DMS153 treated with DMSO at 0.1 percent for 48 hours (cell line): ENCODE measurements around the gene IRF3.
A peak's percentile ranks its signal among the peaks of the same experiment; 100 is the strongest.

ENCODE experiments used
- DNase-seq: peaks from one replicate; lab custom pipeline; 2025; ENCODE audit not compliant: unreplicated experiment; lab: John Stamatoyannopoulos, UW

The IRF3 gene

DNA sequence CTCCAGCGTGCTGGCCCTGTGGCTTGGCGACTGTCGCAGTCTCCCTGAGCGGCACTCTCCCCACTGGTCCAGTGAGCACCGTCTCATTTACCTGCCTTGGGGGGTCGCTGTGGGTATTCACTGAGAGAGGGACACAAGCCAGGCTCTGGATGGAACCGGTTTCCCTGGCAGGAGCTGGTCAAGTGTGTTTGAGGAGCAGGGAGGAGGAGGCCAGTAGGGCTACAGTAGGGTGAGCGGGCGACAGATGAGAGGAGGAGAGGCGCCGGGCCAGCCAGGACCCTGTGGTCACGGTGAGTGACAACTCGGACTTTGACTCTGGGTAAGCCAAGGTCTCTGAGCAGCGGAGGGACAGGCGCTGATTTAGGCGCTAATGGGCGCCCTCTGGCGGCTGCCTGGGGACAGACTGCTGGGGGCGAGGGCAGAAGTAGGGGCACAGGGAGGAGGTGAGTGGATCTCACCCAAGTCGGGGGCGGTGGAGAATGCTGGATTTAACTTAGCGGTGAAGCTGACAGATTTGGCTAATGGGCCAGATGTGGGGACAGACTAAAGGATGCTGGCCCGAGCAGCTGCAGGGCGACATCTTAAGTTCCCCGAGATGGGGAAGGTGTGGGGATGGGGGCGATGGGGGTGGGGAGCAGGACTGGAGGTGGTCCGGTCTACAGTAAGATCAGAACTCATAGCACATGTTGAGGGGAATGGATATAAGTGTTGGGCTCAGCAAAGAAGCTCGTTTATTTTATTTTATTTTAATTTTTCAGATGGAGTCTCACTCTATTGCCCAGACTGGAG lies 6.7 kb upstream of the IRF3 start:
- peak; percentile 67 for DNase-seq

DNA sequence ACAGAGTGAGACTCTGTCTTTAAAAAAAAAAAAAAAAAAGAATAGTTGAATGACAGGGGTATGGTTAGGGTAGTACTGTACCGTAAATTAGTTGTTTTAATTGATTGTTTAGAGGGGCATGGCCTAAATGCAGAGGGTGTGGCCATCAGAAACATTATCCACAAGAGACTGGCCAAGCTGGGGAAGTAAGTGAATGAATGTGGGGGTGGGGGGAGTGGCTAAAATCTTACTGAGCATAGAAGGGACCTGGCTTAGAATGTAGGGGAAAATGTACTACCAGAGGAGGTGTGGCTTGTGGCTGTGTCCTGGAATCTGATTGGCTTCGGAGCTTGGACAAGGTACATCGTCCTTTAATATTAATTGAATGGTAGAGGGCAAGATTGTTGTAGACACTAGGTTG lies 3.9 kb upstream of the IRF3 start:
- DNase-seq, result no peak

DNA sequence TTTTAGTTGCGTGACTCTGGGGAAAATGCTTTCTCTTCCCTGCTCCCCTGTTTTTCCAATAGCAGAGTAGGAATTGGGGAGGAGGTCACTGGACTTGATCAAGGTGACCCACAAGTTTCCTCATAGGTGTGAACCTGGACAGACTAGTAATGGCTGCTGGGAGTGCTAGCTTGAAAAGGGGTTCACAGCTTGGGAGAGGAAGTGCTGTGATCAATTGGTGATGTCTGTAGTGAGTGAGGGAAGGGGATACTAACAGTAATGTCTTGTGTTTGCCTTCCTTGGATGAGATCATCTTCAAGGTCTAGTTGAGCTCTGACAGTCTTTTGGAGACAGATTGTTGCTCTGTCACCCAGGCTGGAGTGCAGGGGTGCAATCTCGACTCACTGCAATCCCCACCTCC lies 1.8 kb upstream of the IRF3 start:
- DNase-seq, result no peak

DNA sequence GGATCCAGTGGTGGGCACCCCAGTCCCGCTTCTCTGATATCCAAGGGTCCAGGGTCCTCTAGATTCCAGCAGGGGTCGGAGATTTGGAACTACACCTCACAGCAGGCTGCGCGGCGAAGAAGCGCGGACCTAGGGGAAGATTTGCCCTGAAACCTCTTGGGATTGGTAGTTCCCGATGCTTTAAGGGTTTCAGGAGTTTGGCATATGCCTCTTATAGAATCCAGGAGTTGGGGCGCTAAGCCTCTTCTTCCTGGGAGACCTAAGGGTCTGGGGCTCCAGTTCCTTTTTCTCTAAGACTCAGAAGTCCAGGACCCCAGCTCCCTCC lies 425 bp upstream of the IRF3 start:
- DNase-seq, result no peak

DNA sequence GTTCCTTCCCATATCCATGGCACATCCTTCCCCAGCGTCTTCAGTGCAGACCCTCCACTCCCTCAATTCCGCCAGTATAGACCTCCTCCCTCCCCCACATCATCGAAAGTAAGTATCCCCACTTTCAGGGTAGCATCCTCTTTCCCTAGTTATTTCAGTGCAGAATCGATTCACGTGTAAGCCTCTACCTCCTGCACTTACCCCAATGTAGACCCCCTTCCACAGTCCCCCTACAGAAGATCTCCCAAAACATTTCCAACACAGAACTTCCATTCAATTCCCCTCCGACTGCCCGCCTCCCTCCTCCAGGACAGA lies 664 bp downstream of the IRF3 start:
- no peak for DNase-seq

DNA sequence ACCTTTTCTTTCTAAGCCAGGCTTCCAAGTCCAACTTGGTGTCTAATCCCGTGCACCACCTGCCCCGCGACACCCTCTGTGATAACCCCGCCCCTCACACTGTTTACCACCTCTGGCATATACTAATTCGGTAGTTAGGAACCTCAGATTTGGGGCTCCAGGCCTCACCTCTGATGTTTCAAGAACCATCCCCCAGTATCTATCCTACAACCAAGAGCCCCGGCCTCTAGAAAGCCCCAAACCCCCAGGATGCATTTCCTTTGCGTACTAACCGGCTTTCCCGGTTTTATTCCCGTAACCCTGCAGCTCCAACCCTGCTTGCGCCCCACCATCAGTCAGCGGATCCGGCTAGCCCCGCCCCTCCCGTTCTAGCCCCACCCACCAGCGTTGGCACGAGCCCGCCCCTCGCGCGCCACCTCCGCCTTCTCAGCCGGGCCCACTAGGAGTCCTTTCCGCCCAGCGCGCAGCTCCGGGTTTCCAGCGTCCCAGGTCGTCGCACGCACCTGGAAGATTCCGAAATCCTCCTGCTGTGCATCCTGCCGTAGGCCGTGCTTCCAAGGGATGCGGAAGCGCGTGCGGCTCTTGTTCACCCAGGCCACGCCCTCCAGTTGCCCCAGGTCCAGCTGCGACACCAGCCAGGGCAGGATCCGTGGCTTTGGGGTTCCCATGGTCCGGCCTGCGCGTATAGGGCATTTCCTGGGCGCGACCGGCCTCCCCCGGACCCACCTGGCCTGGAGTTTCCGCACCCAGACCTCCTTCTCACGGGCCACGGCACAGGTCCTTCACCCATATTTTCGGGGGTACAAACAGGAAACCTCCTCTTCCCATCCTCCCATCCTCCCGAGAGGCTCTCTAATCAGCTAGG lies 1.3 kb downstream of the IRF3 start:
- peak; percentile 75 for DNase-seq

DNA sequence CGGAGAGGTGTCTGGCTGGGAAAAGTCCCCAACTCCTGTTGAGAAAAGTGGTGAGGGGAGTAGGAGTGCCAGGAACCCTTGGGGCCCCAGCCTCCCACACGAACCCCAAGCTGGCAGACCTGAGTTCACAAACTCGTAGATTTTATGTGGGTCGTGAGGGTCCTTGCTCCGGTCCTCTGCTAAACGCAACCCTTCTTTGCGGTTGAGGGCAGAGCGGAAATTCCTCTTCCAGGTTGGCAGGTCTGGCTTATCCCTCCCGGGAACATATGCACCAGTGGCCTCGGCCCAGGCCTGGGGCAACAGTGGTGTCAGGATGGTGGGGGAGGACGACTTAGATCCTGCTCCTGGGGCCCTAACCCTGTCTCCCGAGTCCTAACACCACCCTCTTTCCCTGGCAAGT lies 2.4 kb downstream of the IRF3 start:
- no peak for DNase-seq

DNA sequence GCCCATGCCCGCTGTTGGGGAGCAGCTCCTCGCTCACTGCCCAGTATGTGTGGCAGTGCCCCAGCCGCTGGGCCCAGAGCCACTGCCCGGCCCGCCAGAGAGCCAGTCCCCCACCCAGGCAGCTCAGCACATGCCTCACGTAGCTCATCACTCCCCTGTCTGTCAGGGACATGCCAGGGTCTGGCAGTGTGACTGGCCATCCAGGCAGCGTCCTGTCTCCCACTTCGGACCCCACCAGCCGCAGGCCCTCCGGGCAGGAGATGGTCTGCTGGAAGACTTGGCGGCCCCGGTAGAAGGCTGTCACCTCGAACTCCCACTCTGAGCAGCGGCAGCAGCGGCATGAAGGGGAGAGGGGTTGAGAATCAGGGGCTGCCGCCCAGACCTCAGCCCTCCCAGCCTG lies 3.6 kb downstream of the IRF3 start:
- DNase-seq, result no peak

DNA sequence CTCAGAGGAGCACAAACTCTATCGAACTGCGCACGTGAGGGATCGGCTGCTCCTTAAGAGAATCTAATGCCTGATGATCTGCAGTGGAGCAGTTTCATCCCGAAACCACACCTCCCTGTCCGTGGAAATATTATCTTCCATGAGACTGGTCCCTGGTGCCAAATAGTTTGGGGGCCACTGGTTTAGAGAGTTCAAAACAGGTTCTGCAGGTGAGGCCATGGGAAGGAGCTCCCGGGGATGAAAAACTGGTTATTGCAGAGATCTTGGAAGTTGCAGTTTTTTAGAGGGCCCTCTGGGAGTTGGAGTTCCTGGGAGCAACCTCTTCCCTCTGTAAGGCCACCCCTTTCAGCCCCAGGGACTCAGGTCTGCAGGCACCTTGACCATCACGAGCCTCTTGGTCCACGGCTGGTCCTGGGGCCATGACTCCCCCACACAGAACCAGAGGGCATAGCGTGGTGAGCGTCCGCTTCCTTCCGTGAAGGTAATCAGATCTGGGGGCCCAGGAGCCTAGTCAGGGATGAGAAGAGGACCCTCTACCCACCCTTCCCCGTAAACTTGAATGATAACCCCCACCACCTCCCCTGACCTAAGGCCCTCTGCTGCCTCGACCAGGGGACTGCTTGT lies 5.2 kb downstream of the IRF3 start:
- DNase-seq, result no peak

DNA sequence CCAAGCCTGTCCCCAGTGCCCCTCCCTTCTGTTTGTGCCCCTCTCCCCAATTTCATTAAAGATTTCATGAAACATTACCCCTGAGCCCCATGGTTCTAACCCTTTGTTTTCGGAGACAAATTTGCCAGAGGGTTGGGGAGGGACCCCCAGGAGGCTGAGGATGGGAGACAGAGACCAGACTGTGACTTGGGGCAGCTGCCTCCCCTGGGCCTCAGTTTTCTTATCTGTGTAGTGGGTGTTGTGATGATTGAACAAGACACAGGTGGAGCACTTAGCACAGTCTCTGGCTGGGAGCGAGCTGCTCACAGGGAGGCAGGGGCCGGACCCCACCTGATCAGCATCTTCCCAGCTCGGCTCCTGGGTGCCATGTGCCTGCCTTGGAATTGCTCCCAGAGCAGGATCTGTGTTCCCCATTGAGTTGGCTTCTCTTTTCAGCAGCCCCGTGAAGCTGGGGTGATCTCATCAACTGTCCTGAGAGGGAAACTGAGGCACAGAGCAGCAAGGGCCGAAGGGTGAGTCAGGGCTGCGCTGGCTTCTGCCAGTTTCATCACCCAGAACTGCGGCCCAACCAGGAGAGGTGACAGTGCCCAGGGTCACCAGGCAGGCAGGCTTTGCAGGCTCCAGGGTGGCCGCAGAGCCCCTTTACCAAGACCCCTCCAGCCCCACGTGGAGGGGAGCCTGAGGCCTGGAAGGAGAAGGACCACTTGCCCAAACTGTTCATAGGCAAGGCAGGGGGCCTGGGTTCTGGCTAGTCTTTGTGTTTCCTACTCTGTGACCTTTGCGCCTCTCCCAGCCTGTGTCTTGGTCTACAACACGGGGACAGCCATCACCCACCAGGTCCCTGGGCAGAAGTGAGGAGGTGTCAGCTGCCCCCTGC lies 6.9 kb downstream of the IRF3 start:
- DNase-seq, result no peak

DNA sequence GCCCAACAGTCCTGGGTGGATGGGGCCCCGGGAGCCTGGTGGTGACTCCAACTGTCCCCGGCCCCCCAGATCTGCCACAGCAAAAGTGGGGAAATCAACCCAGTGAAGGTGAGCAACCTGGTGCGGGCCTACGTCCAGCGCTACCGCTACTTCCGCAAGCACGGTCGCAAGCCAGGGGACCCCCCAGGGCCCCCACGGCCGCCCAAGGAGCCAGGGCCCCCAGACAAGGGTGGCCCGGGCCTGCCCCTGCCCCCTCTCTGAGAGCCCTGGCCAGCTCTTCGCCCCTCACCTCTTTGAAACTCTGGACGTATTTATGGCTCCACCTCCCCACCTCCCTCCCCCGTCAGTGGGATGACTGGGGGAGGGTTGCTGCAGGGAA lies 7.5 kb downstream of the IRF3 start:
- DNase-seq, result no peak

DNA sequence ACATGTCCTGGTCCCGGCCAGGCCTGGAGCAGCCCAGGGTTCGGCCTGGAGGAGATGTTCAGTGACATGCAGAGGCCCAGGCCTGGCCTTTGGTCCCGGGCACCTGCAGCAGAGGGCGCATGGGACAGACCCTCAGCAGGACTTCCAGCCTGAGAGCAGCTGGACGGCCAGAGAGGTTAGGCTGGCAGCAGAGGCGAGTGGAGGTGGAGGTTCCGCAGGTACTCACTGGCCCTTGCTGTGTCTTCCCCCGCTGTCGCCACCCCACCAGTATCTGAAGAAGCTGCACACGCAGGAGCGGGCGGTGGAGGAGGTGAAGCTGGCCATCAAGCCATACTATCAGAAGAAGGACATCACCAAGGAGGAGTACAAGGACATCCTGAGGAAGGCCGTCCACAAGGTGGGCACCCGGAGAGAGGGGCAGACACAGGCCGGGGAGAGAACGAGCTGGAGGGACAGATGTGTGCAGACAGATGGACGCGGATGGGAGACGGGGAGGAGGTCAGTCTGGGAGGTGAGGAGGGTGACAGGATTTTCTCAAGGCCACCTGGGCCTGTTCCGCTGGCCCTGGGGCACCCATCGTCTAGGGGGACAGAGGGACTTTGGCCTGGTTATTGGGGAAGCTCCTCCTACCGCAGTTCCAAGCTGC lies 8.0 kb downstream of the IRF3 start:
- no peak for DNase-seq

DNA sequence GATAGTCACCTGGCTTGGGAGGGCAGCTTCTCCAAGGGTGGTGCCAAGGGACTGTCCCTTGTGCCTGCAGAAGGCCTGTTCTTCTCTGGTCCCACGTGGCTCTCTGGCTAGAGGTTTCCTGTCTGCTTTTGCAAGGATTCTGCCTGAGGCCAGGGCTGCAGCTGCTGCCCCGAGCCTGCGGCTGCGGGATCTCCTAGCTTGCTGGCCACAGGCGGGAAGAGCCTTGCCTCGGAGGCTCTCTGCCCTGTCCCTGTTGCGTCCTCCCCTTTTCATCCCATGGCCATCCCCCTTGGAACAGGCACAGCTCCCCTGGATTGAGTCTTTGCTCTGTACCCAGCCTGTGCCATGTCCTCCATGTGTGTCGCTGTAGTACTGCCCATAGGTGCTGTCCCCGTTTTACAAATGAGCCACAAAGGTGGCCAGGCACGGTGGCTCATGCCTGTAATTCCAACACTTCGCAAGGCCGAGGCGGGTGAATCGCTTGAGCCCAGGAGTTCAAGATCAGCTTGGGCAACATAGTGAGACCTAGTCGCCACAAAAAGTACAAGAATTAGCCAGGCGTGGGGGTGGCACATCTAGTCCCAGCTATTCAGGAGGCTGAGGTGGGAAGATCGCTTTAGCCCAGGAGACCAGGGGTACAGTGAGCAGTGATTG lies 9.1 kb downstream of the IRF3 start:
- no peak for DNase-seq

DNA sequence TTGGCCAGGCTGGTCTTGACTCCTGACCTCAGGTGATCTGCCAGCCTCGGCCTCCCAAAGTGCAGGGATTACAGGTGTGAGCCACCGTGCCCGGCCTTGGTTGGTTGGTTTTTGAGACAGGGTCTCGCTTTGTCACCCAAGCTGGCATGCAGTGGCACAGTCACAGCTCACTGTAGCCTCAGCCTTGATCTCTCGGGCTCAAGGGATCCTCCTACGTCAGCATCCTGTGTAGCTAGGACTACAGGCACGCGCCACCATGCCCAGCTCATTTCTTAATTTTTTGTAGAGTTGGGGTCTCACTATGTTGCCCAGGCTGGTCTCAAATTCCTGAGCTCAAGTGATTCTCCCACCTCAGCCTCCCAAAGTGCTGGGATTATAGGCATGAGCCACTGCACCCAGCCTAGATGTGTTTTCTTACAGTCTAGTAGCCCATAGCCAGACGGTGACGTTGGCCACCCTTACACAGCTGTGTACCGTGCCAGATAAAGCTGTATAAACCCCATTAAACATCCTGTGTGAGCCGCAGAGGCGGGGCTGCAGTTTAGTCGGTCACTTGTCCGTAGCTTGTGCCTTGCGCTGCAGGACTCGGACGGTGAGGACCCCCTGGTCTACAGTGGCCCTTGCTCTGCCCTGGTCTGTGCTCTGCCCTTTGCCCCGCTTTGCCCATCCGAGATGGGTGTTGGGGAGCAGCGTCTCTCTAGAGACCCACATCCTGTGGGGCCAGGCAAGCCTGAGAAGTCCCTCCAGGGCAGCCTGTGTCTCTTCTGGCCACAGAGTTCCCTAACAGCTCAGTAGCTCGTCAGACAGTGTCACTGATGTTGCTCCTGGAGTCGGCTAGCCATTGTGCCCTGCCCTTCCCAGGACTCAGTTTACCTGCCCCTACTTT lies 9.8 kb downstream of the IRF3 start:
- no peak for DNase-seq

DNA sequence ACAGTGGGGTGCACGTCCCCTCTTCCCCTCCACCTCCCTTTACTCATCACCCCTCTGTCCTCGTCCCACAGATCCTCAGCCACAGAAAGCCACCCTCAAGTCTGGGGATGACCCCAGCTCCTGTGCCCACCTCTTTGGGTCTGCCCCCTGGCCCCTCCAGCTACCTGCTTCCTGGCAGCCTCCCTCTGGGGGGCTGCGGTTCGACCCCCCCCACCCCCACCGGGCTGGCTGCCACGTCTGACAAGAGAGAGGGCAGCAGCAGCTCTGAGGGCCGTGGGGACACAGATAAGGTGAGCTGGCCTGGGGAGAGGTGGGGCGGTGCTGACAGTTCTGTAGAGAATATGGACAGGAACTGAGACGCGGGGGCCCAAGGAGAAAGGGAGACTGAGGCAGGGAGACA lies 11.1 kb downstream of the IRF3 start:
- DNase-seq, result no peak

DNA sequence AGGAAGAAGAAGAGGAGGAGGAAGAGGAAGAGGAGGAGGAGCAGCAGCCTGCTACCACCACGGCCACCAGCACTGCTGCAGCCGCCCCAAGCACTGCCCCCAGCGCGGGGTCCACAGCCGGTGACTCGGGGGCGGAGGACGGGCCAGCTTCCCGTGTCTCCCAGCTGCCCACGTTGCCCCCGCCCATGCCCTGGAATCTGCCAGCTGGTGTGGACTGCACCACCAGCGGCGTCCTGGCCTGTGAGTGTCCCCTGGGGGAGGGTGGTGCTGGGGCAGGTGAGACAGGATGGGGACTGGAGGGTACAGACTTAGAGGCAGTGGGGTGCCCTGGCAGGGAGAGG lies 12.2 kb downstream of the IRF3 start:
- DNase-seq, result no peak

DNA sequence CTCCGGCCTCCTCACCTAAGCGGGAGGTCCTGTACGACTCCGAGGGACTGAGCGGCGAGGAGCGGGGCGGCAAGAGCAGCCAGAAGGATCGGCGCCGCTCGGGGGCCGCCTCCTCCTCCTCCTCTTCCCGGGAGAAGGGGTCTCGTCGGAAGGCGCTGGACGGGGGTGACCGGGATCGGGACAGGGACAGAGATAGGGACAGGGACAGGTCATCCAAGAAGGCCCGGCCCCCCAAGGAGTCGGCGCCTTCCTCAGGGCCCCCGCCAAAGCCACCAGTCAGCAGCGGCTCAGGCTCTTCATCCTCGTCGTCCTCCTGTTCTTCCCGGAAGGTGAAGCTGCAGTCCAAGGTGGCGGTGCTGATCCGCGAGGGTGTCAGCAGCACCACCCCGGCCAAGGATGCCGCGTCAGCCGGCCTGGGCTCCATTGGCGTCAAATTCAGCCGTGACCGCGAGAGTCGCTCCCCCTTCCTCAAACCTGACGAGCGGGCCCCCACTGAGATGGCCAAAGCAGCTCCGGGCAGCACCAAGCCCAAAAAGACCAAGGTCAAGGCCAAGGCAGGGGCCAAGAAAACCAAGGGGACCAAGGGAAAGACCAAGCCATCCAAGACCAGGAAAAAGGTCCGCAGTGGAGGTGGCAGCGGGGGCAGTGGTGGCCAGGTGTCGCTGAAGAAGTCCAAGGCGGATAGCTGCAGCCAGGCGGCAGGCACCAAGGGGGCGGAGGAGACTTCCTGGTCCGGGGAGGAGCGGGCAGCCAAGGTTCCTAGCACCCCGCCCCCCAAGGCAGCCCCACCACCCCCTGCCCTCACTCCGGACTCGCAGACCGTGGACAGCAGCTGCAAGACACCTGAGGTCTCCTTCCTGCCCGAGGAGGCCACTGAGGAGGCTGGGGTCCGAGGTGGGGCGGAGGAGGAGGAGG lies 12.8 kb downstream of the IRF3 start:
- DNase-seq, result no peak

DNA sequence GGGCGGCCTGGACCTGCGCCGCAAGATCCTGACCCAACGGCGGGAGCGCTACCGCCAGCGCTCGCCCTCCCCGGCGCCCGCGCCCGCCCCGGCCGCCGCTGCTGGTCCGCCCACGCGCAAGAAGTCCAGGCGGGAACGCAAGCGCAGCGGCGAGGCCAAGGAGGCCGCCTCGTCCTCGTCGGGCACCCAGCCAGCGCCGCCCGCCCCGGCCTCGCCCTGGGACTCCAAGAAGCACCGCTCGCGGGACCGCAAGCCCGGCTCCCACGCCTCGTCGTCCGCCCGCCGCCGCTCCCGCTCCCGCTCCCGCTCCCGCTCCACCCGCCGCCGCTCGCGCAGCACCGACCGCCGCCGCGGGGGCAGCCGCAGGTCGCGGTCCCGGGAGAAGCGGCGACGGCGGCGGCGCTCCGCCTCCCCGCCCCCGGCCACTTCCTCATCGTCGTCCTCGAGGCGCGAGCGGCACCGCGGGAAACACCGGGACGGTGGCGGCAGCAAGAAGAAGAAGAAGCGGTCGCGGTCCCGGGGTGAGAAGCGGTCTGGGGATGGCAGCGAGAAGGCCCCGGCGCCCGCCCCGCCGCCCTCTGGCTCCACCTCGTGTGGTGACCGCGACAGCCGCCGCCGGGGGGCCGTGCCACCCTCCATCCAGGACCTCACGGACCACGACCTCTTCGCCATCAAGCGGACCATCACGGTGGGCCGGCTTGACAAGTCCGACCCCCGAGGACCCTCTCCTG lies 13.7 kb downstream of the IRF3 start:
- DNase-seq, result no peak
